ENCODE results near the gene SLC66A2.

DNA sequence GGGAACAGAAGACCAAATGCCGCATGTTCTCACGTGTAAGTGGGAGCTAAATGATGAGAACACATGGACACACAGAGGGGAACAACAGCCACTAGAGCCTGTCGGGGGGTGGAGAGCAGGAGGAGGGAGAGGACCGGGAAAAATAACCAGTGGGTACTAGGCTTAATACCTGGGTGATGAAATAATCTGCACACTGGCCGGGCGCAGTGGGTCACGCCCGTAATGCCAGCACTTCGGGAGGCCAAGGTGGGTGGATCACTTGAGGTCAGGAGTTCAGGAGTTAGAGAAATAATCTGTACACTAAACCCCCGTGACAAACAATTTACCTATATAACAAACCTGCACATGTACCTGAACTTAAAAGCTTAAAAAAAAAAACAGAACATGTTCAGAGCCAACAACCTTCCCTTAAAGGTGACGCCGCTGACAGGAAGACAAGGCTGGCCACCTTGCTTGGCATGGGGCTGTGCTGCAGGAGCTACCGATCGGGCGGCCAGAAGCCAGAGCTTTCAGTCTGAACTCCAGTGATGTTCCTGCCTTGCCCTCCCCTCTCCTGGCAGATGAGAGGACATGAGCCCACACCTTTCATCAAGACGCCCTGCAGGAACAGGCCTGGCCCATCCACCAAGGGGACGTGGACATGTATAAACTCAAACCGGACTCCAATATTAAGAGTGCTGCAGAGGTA, 11.2 kb downstream of the SLC66A2 start:
- TF ChIP-seq, protein P1, sequence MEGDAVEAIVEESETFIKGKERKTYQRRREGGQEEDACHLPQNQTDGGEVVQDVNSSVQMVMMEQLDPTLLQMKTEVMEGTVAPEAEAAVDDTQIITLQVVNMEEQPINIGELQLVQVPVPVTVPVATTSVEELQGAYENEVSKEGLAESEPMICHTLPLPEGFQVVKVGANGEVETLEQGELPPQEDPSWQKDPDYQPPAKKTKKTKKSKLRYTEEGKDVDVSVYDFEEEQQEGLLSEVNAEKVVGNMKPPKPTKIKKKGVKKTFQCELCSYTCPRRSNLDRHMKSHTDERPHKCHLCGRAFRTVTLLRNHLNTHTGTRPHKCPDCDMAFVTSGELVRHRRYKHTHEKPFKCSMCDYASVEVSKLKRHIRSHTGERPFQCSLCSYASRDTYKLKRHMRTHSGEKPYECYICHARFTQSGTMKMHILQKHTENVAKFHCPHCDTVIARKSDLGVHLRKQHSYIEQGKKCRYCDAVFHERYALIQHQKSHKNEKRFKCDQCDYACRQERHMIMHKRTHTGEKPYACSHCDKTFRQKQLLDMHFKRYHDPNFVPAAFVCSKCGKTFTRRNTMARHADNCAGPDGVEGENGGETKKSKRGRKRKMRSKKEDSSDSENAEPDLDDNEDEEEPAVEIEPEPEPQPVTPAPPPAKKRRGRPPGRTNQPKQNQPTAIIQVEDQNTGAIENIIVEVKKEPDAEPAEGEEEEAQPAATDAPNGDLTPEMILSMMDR (IDR thresholded peaks at IDR 0.05) = no peak
- no peak for TF ChIP-seq EZH2 (IDR thresholded peaks at IDR 0.05; ENCODE audit: borderline replicate concordance, insufficient read depth, low read depth, low read length, poor library complexity, severe bottlenecking)

Measured in B cell (primary cell).